Stimulated activated CD4-positive, alpha-beta T cell treated with anti-CD3 and anti-CD28 coated beads, Interleukin-15, amount 100 ng/mL, for 24 hours (primary cell): ENCODE data around the gene PSTPIP2.
"Not testable (repeated sequence)": the region's sequence is repeated elsewhere in the genome, so short reads cannot be mapped to it uniquely, and the experiment has no call there.

ENCODE experiments used
- DNase-seq: peaks from one replicate; pipeline ENCODE4 v3.0.0-alpha.2; 2020

PSTPIP2 gene

GRCh38 chr18:46071653-46072375 lies at the start of gene PSTPIP2:
Gene PSTPIP2, minus strand, starts transcription at chr18:46072260. Its CDS starts 72 bp downstream, at chr18:46072188.
- DNase-seq = peak; percentile 77

GRCh38 chr18:46113751-46114150 lies 41.7 kb upstream of the PSTPIP2 start:
- DNase-seq = no peak

GRCh38 chr18:46110406-46110805 lies 38.3 kb upstream of the PSTPIP2 start:
- DNase-seq = no peak

- no peak for DNase-seq
These were observed 37.3 kb upstream of the PSTPIP2 start for GRCh38 chr18:46109386-46109785.

- peak; percentile 91 for DNase-seq
These were observed 32.3 kb upstream of the PSTPIP2 start, which contains the start of gene HAUS1 for GRCh38 chr18:46104128-46104911. Gene HAUS1, plus strand, starts transcription at chr18:46104385. Its CDS starts 27 bp downstream, at chr18:46104412.

- DNase-seq = no peak
These were observed 27.4 kb upstream of the PSTPIP2 start for GRCh38 chr18:46099463-46099862.

- DNase-seq = no peak
These were observed 26.5 kb upstream of the PSTPIP2 start for GRCh38 chr18:46098616-46098933.

GRCh38 chr18:46097801-46098615 lies 25.9 kb upstream of the PSTPIP2 start, which contains the start of gene ATP5F1A:
Gene ATP5F1A, minus strand, starts transcription at chr18:46098296. Its CDS starts 65 bp downstream, at chr18:46098231.
- DNase-seq = peak; percentile 92

- no peak for DNase-seq
These were observed 25.4 kb upstream of the PSTPIP2 start for GRCh38 chr18:46097431-46097800.

- DNase-seq = no peak
These were observed 24.7 kb upstream of the PSTPIP2 start for GRCh38 chr18:46096651-46097300.

GRCh38 chr18:46095532-46095931 lies 23.5 kb upstream of the PSTPIP2 start:
- no peak for DNase-seq

GRCh38 chr18:46088501-46088900 lies 16.4 kb upstream of the PSTPIP2 start:
- DNase-seq = not testable (repeated sequence)

GRCh38 chr18:46084431-46084830 lies 12.4 kb upstream of the PSTPIP2 start:
- no peak for DNase-seq

- DNase-seq = no peak
These were observed 8.1 kb upstream of the PSTPIP2 start for GRCh38 chr18:46080156-46080555.

- no peak for DNase-seq
These were observed 7.3 kb upstream of the PSTPIP2 start for GRCh38 chr18:46079336-46079735.

- DNase-seq = peak; percentile 56
These were observed 1.6 kb upstream of the PSTPIP2 start for GRCh38 chr18:46073474-46074331.

- no peak for DNase-seq
These were observed 899 bp upstream of the PSTPIP2 start for GRCh38 chr18:46072959-46073358.

GRCh38 chr18:46072376-46072867 lies 362 bp upstream of the PSTPIP2 start:
- DNase-seq = no peak

GRCh38 chr18:46070815-46071652 lies 1.0 kb downstream of the PSTPIP2 start:
- DNase-seq = peak; percentile 32

GRCh38 chr18:46070232-46070631 lies 1.8 kb downstream of the PSTPIP2 start:
- no peak for DNase-seq

- no peak for DNase-seq
These were observed 2.5 kb downstream of the PSTPIP2 start for GRCh38 chr18:46069524-46069923.
